HepG2 (cell line): ENCODE data around the gene RPL41. TPM values are rescaled to one million over a fixed set of nuclear protein-coding genes. Genes with fewer than 3 reads are reported as not detected.

ENCODE experiments used
- EED ChIP-seq: sonication (generic); formaldehyde crosslinking; IDR thresholded peaks from 2 replicates; pipeline ENCODE4 v1.5.0; 2020; ENCODE audit warnings: mild to moderate bottlenecking, missing genetic modification reagents
- GATAD2A ChIP-seq: IDR thresholded peaks from 2 replicates; pipeline ENCODE4 v1.6.1; 2016
- HMG20A ChIP-seq: IDR thresholded peaks from 2 replicates; pipeline ENCODE4 v1.6.1; 2016; ENCODE audit warnings: borderline replicate concordance
- HNF1B ChIP-seq: sonication (generic); formaldehyde crosslinking; IDR thresholded peaks from 2 replicates; pipeline ENCODE4 v1.5.1; 2020; ENCODE audit warnings: mild to moderate bottlenecking, moderate library complexity, missing genetic modification reagents
- HOXA5 ChIP-seq: sonication (generic); formaldehyde crosslinking; IDR thresholded peaks from 2 replicates; pipeline ENCODE4 v1.4.0; 2020; ENCODE audit warnings: missing genetic modification reagents
- IRX3 ChIP-seq: sonication (generic); formaldehyde crosslinking; IDR thresholded peaks from 2 replicates; pipeline ENCODE4 v1.8.1; 2023; ENCODE audit warnings: mild to moderate bottlenecking, low read depth, missing genetic modification reagents, borderline replicate concordance
- JUN ChIP-seq: sonication (generic); formaldehyde crosslinking; IDR thresholded peaks from 2 replicates; pipeline ENCODE4 v1.4.0; 2020; ENCODE audit warnings: mild to moderate bottlenecking, missing genetic modification reagents
- NFE2L1 ChIP-seq: sonication (generic); formaldehyde crosslinking; IDR thresholded peaks from 2 replicates; pipeline ENCODE4 v1.4.0; 2020; ENCODE audit warnings: missing genetic modification reagents, mild to moderate bottlenecking, borderline replicate concordance
- NFKB2 ChIP-seq: sonication (generic); formaldehyde crosslinking; IDR thresholded peaks from 2 replicates; pipeline ENCODE4 v1.4.0; 2020; ENCODE audit warnings: missing genetic modification reagents, borderline replicate concordance
- NR1H2 ChIP-seq: sonication (generic); formaldehyde crosslinking; IDR thresholded peaks from 2 replicates; pipeline ENCODE4 v1.8.1; 2022; ENCODE audit warnings: low read depth, missing genetic modification reagents, borderline replicate concordance
- SMAD1 ChIP-seq: sonication (generic); formaldehyde crosslinking; IDR thresholded peaks from 2 replicates; pipeline ENCODE4 v1.4.0; 2020; ENCODE audit warnings: missing genetic modification reagents, low read depth, mild to moderate bottlenecking, borderline replicate concordance
- SOX5 ChIP-seq: IDR thresholded peaks from 2 replicates; pipeline ENCODE4 v1.6.1; 2016; ENCODE audit warnings: borderline replicate concordance
- TAF1 ChIP-seq: sonication (generic); formaldehyde crosslinking; IDR thresholded peaks from 2 replicates; pipeline ENCODE4 v1.4.0; 2020; ENCODE audit warnings: missing genetic modification reagents
- THAP7 ChIP-seq: sonication (generic); formaldehyde crosslinking; IDR thresholded peaks from 2 replicates; pipeline ENCODE4 v1.8.1; 2023; ENCODE audit warnings: mild to moderate bottlenecking, missing genetic modification reagents
- TRAFD1 ChIP-seq: sonication (generic); formaldehyde crosslinking; IDR thresholded peaks from 2 replicates; pipeline ENCODE4 v1.5.1; 2020; ENCODE audit warnings: missing genetic modification reagents, mild to moderate bottlenecking, borderline replicate concordance
- U2AF2 ChIP-seq: fragments of 200-400 bp; formaldehyde crosslinking; IDR thresholded peaks from 2 replicates; pipeline ENCODE4 v1.6.1; 2017; ENCODE audit warnings: low read depth, mild to moderate bottlenecking, low read length
- XRCC5 ChIP-seq: fragments of 200-400 bp; formaldehyde crosslinking; optimal IDR thresholded peaks from 2 replicates; pipeline ENCODE3; 2017; ENCODE audit warnings: mild to moderate bottlenecking, low read length
- ZBTB43 ChIP-seq: sonication (generic); formaldehyde crosslinking; conservative IDR thresholded peaks from 2 replicates; pipeline ENCODE4 v1.4.0; 2020; ENCODE audit warnings: missing genetic modification reagents
- ZFP36 ChIP-seq: fragments of 150-350 bp; IDR thresholded peaks from 2 replicates; pipeline ENCODE4 v1.6.1; 2018; ENCODE audit warnings: borderline replicate concordance, low read length, low read depth; ENCODE audit not compliant: partially characterized antibody
- ZGPAT ChIP-seq: IDR thresholded peaks from 2 replicates; pipeline ENCODE4 v1.6.1; 2016; ENCODE audit warnings: mild to moderate bottlenecking
- ZNF335 ChIP-seq: sonication (generic); formaldehyde crosslinking; IDR thresholded peaks from 2 replicates; pipeline ENCODE4 v1.4.0; 2020; ENCODE audit warnings: missing genetic modification reagents
- ZNF597 ChIP-seq: sonication (generic); formaldehyde crosslinking; IDR thresholded peaks from 2 replicates; pipeline ENCODE4 v1.5.0; 2020; ENCODE audit warnings: missing genetic modification reagents
- polyA plus RNA-seq, 8 experiments: library from polyadenylated mRNA; depleted of rRNA in 3 of 8; stranded (reverse) in 7 of 8; unstranded in 1 of 8; fragments of >200 nt; fragmentation: Illumina TruSeq in 4 of 8; extraction: Trizol in 4 of 8; gene quantifications; 2 replicates each; pipeline versions ENCODE4 v1.2.1 to v1.2.3, GENCODE V29; 2011 to 2016; ENCODE audit warnings: low read depth in 4 of 8, missing spikeins in 1 of 8, mixed read lengths in 1 of 8; ENCODE audit not compliant: insufficient read depth in 1 of 8
- total RNA-seq, 5 experiments: library from RNA; depleted of rRNA; stranded (reverse); fragments of >200 nt; fragmentation: Illumina TruSeq; extraction: Trizol; gene quantifications; 2 replicates each; pipeline ENCODE4 v1.2.3, GENCODE V29; 2016; ENCODE audit warnings: low read depth in 1 of 5

Gene RPL41
- total and polyA plus RNA-seq, 2 of the 13 experiments (the other 11 are each of a cell fraction or from before 2014, with no cell fraction given): 4,012 to 7,670 TPM

GRCh38 chr12:56129206-56129941, 12.9 kb downstream of the RPL41 start (continued):
- TF ChIP-seq ZGPAT (CRISPR knock-in tag) (no peak), ZNF335 (CRISPR knock-in tag) (no peak), SOX5 (no peak), TAF1 (CRISPR knock-in tag) (peak; percentile 62; the same call in 1 of the 2 replicates), HMG20A (CRISPR knock-in tag) (no peak), ZFP36 (no peak), HNF1B (peak; percentile 33; the same call in 1 of the 2 replicates), EED (CRISPR knock-in tag) (0 out of 2 replicates have a peak, but pooled peaks have one; percentile 41), U2AF2 (no peak), ZBTB43 (CRISPR knock-in tag) (no peak), HOXA5 (0 out of 2 replicates have a peak, but pooled peaks have one; percentile 23), GATAD2A (CRISPR knock-in tag) (0 out of 2 replicates have a peak, but pooled peaks have one; percentile 10), XRCC5 (peak; percentile 15), NR1H2 (no peak), IRX3 (CRISPR knock-in tag) (no peak), NFE2L1 (CRISPR knock-in tag) (no peak), JUN (no peak), THAP7 (no peak), TRAFD1 (no peak), SMAD1 (no peak; the same call in 1 of the 2 replicates), ZNF597 (no peak), NFKB2 (CRISPR knock-in tag) (no peak)
